CD4-positive, alpha-beta T cell (primary cell): ENCODE results near the gene DIAPH1. TPM values are rescaled to one million over a fixed set of nuclear protein-coding genes. Genes with fewer than 3 reads are reported as not detected.

ENCODE experiments used
- ATAC-seq: fragments of 200-7000 bp; cut with Tn5 transposase; one replicate; pipeline ENCODE4 v1.10.0; 2022; ENCODE audit warnings: mild to moderate bottlenecking; ENCODE audit not compliant: poor library complexity
- CTCF ChIA-PET: fragments of 350-600 bp; sonication (Branson Sonifier 250); formaldehyde crosslinking; loops from one replicate; lab custom pipeline; 2021; ENCODE audit warnings: antibody characterized with exemption, inconsistent platforms; lab: Charles Lee
- POLR2A ChIA-PET: fragments of 350-600 bp; sonication (Branson Sonifier 250); formaldehyde crosslinking; loops from one replicate; lab custom pipeline; 2021; ENCODE audit warnings: antibody characterized with exemption, inconsistent platforms; lab: Charles Lee
- DNase-seq, 14 experiments: peaks; one replicate each; pipeline ENCODE4 v3.0.0-alpha.2; 2013 to 2020; ENCODE audit warnings: mixed read lengths in 2 of 14
- H3K27ac ChIP-seq, 2 donors: one replicate each; pipeline versions ENCODE4 v1.5.1 to v1.7.0; 2013; ENCODE audit warnings: low read length in 2 of 2, low read depth in 1 of 2, mild to moderate bottlenecking in 1 of 2
- H3K27me3 ChIP-seq, 2 experiments: 1 replicate in 1 of 2; 2 replicates in 1 of 2; pipeline versions ENCODE4 v1.6.1 to v1.7.0; 2013; ENCODE audit warnings: low read length in 2 of 2, control low read depth in 1 of 2, mild to moderate bottlenecking in 1 of 2, moderate library complexity in 1 of 2; ENCODE audit not compliant: insufficient read depth in 2 of 2, control insufficient read depth in 1 of 2
- H3K36me3 ChIP-seq: one replicate; pipeline ENCODE4 v1.6.1; 2013; ENCODE audit warnings: low read length, control low read depth; ENCODE audit not compliant: insufficient read depth
- H3K4me1 ChIP-seq: one replicate; pipeline ENCODE4 v1.6.1; 2013; ENCODE audit warnings: low read length, control low read depth; ENCODE audit not compliant: insufficient read depth
- H3K4me3 ChIP-seq: one replicate; pipeline ENCODE4 v1.5.1; 2013; ENCODE audit warnings: mild to moderate bottlenecking, low read length, moderate library complexity
- H3K9me3 ChIP-seq, 2 experiments: 1 replicate in 1 of 2; 2 replicates in 1 of 2; pipeline versions ENCODE4 v1.6.1 to v1.7.0; 2013; ENCODE audit warnings: low read length in 2 of 2, mild to moderate bottlenecking in 2 of 2, control low read depth in 1 of 2, moderate library complexity in 1 of 2; ENCODE audit not compliant: control insufficient read depth in 1 of 2, insufficient read depth in 1 of 2
- H3K27ac Mint-ChIP-seq: one replicate; pipeline ENCODE4 v1.8.0; 2020; ENCODE audit warnings: mixed read lengths
- H3K27me3 Mint-ChIP-seq: one replicate; pipeline ENCODE4 v1.8.0; 2021; ENCODE audit warnings: mixed read lengths
- H3K36me3 Mint-ChIP-seq: one replicate; pipeline ENCODE4 v1.8.0; 2021; ENCODE audit warnings: low read depth, mixed read lengths
- H3K4me1 Mint-ChIP-seq: one replicate; pipeline ENCODE4 v1.8.0; 2021; ENCODE audit warnings: low read depth, mixed read lengths
- H3K4me3 Mint-ChIP-seq: one replicate; pipeline ENCODE4 v1.8.0; 2020; ENCODE audit warnings: mild to moderate bottlenecking, mixed read lengths
- H3K9me3 Mint-ChIP-seq: one replicate; pipeline ENCODE4 v1.8.0; 2020; ENCODE audit warnings: mixed read lengths
- CTCF ChIP-seq: fragments of 200-600 bp; IDR thresholded peaks from one replicate; pipeline ENCODE4 v1.8.0; 2022; ENCODE audit warnings: antibody characterized with exemption, mild to moderate bottlenecking
- intact Hi-C, 2 experiments: fragments of 100-400 bp; cut with DNase I in 1 of 2; cut with micrococcal nuclease in 1 of 2; formaldehyde crosslinking; loops; one replicate each; pipeline versions ENCODE4 v1.15.1 to v1.9.0; 2023 to 2025; cut with DNase I, micrococcal nuclease
- total RNA-seq, 174 experiments: library from RNA in 2 of 174; stranded (reverse) in 2 of 174; gene quantifications; one replicate each; pipeline ENCODE4 v1.2.3 and lab custom pipeline; 2021 to 2026

The DIAPH1 gene
- total RNA-seq, 2 experiments from 2014 or later = 159 to 161 TPM

- no peak for TF ChIP-seq CTCF
- no peaks in the 10 kb centered on the region for H3K9me3 Mint-ChIP-seq
- intact Hi-C loops = loop anchor here (2.0 to 10.0 kb wide), 3 partner anchors 113 to 441 kb away; partner anchors contain the start of gene PCDHGA10 (in 1 of the 2)
- no peak for ATAC-seq
- no peaks in the 10 kb centered on the region for H3K27me3 Mint-ChIP-seq
- peaks cover 12% of the 10 kb centered on the region for H3K4me1 Mint-ChIP-seq
- POLR2A ChIA-PET = no interaction called here
- peak overlapping the region; percentile 13 for H3K27ac Mint-ChIP-seq
- H3K36me3 ChIP-seq = peaks cover 99% of the 10 kb centered on the region
- no peak for DNase-seq
- H3K36me3 Mint-ChIP-seq = no peaks in the 10 kb centered on the region
- H3K4me3 ChIP-seq = no peak overlapping the region
- CTCF ChIA-PET = interaction anchor here (0.9 to 2.8 kb wide), 5 partner anchors 12 to 139 kb away, joined by 3 to 19 read pairs (median 7); partner anchors contain the start of gene PCDHGB4
- no peaks in the 10 kb centered on the region for H3K27me3 ChIP-seq
- peaks cover 13% of the 10 kb centered on the region for H3K4me1 ChIP-seq
- H3K4me3 Mint-ChIP-seq = no peak overlapping the region
- H3K27ac ChIP-seq = no peak overlapping the region
- H3K9me3 ChIP-seq = no peaks in the 10 kb centered on the region
Measured at GRCh38 chr5:141525653-141526052, 93.1 kb downstream of the DIAPH1 start.

GRCh38 chr5:141524604-141525597, 93.9 kb downstream of the DIAPH1 start:
- Mint-ChIP-seq H3K9me3 (no peaks in the 10 kb centered on the region), H3K27me3 (no peaks in the 10 kb centered on the region), H3K27ac (peak overlapping the region; percentile 13), H3K4me1 (peaks cover 12% of the 10 kb centered on the region), H3K4me3 (no peak overlapping the region), H3K36me3 (no peaks in the 10 kb centered on the region)
- peak; percentile 99 for TF ChIP-seq CTCF
- H3K9me3 ChIP-seq = no peaks in the 10 kb centered on the region
- DNase-seq (peak; percentile 27 to 80 (median 39)), ATAC-seq (peak; percentile 71)
- no peak overlapping the region for H3K27ac ChIP-seq
- peaks cover 13% of the 10 kb centered on the region for H3K4me1 ChIP-seq
- intact Hi-C loops = loop anchor here (1.0 to 10.0 kb wide), 5 partner anchors 112 to 440 kb away; partner anchors contain the start of genes PCDHGA10 (in 1 of the 2) and TAF7 (in 1 of the 2)
- CTCF ChIA-PET = interaction anchor here (0.6 to 3.1 kb wide), 20 partner anchors 11 to 205 kb away, joined by 3 to 19 read pairs (median 4); partner anchors contain the start of genes HDAC3, PCDHGA10, PCDHGA12 and PCDHGB4
- POLR2A ChIA-PET = interaction anchor here (0.7 to 2.1 kb wide), 3 partner anchors 10 to 204 kb away, joined by 3 to 11 read pairs (median 4); partner anchors contain the start of gene TAF7
- H3K27me3 ChIP-seq = no peaks in the 10 kb centered on the region
- no peak overlapping the region for H3K4me3 ChIP-seq
- H3K36me3 ChIP-seq = peaks cover 99% of the 10 kb centered on the region

- ChIA-PET CTCF (interaction anchor here (1.0 to 3.1 kb wide), 12 partner anchors 10 to 204 kb away, joined by 3 to 19 read pairs (median 6); partner anchors contain the start of genes PCDHGA10, PCDHGB4 and PCDHGB5), POLR2A (interaction anchor here (0.6 to 2.1 kb wide), 4 partner anchors 9 to 704 kb away, joined by 3 to 11 read pairs (median 4); partner anchors contain the start of gene TAF7)
- H3K36me3 ChIP-seq = peaks cover 99% of the 10 kb centered on the region
- DNase-seq (no peak), ATAC-seq (no peak)
- no peaks in the 10 kb centered on the region for H3K9me3 ChIP-seq
- no peaks in the 10 kb centered on the region for H3K27me3 ChIP-seq
- no peak overlapping the region for H3K27ac ChIP-seq
- Mint-ChIP-seq H3K4me3 (no peak overlapping the region), H3K9me3 (no peaks in the 10 kb centered on the region), H3K27me3 (no peaks in the 10 kb centered on the region), H3K36me3 (no peaks in the 10 kb centered on the region), H3K4me1 (peaks cover 12% of the 10 kb centered on the region), H3K27ac (no peak overlapping the region)
- H3K4me1 ChIP-seq = peaks cover 13% of the 10 kb centered on the region
- TF ChIP-seq CTCF = no peak
- no peak overlapping the region for H3K4me3 ChIP-seq
- intact Hi-C loops = loop anchor here (1.0 to 10.0 kb wide), 5 partner anchors 111 to 439 kb away; partner anchors contain the start of genes PCDHGA10 (in 1 of the 2) and TAF7 (in 1 of the 2)
Measured at GRCh38 chr5:141523991-141524390, 94.8 kb downstream of the DIAPH1 start.
